Peyer's patch (tissue), 4 donors: ENCODE measurements around the gene CCNC. TPM values are rescaled to one million over a fixed set of nuclear protein-coding genes. Genes with fewer than 3 reads are reported as not detected.
A peak's percentile ranks its signal among the peaks of the same experiment; 100 is the strongest.

Experiments used
- DNase-seq, 3 donors: peaks; one replicate each; pipeline ENCODE4 v3.0.0-alpha.2; 2017 to 2019
- H3K27ac ChIP-seq, 4 donors: fragments of 200-600 bp; sonication (generic); one replicate each; pipeline ENCODE4 v1.5.1; 2016 to 2019
- H3K27me3 ChIP-seq, 2 donors: fragments of 200-600 bp; sonication (generic); one replicate each; pipeline ENCODE4 v1.5.1; 2019
- H3K36me3 ChIP-seq, 3 donors: fragments of 200-600 bp; sonication (generic); one replicate each; pipeline ENCODE4 v1.5.1; 2016 to 2019
- H3K4me1 ChIP-seq, 4 donors: fragments of 200-600 bp; sonication (generic); one replicate each; pipeline ENCODE4 v1.5.1; 2016 to 2019
- H3K4me3 ChIP-seq, 4 donors: fragments of 200-600 bp; sonication (generic); 1 replicate in 3 of 4; 2 replicates in 1 of 4; pipeline ENCODE4 v1.5.1; 2016 to 2019; ENCODE audit warnings: mild to moderate bottlenecking in 1 of 4
- H3K9me3 ChIP-seq, 4 donors: fragments of 200-600 bp; sonication (generic); one replicate each; pipeline ENCODE4 v1.5.1; 2016 to 2019; ENCODE audit warnings: mild to moderate bottlenecking in 1 of 4
- POLR2A ChIP-seq, 2 donors: fragments of 450-650 bp; IDR thresholded peaks; one replicate each; pipeline ENCODE4 v1.5.1; 2017; ENCODE audit warnings: antibody characterized with exemption in 2 of 2, mild to moderate bottlenecking in 2 of 2, moderate library complexity in 2 of 2
- total RNA-seq, 4 donors: library from RNA; depleted of rRNA; stranded (reverse); fragments of >200 nt; gene quantifications; one replicate each; pipeline ENCODE4 v1.1.0, GENCODE V29; 2016
- TF ChIP-seq, protein P1 (sequence below), 6 experiments: fragments of 450-650 bp in 4 of 6; fragments of 200-600 bp in 2 of 6; sonication (generic) in 1 of 6; IDR thresholded peaks; one replicate each; pipeline ENCODE4 v1.5.1; 2017 to 2019; ENCODE audit warnings: antibody characterized with exemption in 6 of 6, mild to moderate bottlenecking in 3 of 6, moderate library complexity in 1 of 6

CCNC gene
- total RNA-seq, 4 donors from 2014 or later, result 35.8 to 45.5 (median 40.9) TPM

DNA sequence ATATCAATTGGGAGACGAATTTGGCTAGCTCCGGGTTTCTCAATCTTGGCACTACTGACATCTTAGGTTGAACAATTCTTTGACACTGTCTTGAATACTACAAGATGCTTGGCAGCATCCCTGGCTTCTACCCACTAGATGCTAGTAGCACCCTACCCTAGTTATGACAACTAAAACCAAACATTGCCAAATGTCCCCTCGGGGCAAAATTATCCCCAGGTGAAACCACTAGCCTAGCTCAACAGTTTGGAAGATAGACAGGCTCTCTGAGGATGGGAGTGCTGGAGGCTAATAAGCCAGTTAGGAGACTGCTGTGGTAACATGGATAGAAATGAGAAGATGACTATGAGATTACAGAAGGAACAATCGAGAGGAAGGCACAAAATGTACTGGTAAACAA, 20.9 kb downstream of the CCNC start:
- Histone ChIP-seq H3K27ac (no peak overlapping the region), H3K4me3 (no peak overlapping the region), H3K27me3 (no peaks in the 10 kb centered on the region), H3K9me3 (no peaks in the 10 kb centered on the region), H3K4me1 (no peaks in the 10 kb centered on the region), H3K36me3 (peaks cover 0 to 60% (median 0%) of the 10 kb centered on the region in 3 donors)
- no peak for TF ChIP-seq POLR2A (IDR thresholded peaks at IDR 0.05)
- TF ChIP-seq, protein P1, sequence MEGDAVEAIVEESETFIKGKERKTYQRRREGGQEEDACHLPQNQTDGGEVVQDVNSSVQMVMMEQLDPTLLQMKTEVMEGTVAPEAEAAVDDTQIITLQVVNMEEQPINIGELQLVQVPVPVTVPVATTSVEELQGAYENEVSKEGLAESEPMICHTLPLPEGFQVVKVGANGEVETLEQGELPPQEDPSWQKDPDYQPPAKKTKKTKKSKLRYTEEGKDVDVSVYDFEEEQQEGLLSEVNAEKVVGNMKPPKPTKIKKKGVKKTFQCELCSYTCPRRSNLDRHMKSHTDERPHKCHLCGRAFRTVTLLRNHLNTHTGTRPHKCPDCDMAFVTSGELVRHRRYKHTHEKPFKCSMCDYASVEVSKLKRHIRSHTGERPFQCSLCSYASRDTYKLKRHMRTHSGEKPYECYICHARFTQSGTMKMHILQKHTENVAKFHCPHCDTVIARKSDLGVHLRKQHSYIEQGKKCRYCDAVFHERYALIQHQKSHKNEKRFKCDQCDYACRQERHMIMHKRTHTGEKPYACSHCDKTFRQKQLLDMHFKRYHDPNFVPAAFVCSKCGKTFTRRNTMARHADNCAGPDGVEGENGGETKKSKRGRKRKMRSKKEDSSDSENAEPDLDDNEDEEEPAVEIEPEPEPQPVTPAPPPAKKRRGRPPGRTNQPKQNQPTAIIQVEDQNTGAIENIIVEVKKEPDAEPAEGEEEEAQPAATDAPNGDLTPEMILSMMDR (IDR thresholded peaks at IDR 0.05), result no peak
- DNase-seq, result no peak

DNA sequence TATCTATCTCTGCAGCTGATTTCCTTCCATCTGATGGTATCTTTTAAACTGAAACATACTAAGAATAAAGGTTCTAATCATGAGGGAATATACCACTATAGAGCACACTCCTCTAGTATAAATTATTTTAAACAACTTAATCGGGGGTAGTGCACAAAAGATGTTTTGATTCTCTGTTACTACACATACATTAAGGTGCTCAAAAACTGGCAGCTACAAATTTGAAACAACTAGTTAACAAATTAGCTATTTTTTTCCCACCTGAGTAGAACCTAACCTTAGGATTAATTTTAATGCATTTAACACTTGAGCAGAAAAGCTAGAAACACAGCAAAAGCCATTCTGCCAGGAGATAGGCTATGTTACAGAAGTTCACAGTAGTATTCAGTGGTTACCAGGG, 23.0 kb downstream of the CCNC start:
- TF ChIP-seq, protein P1 (IDR thresholded peaks at IDR 0.05), result no peak
- no peak for TF ChIP-seq POLR2A (IDR thresholded peaks at IDR 0.05)
- no peak for DNase-seq
- H3K9me3 ChIP-seq, result no peaks in the 10 kb centered on the region
- H3K4me3 ChIP-seq, result no peak overlapping the region
- H3K4me1 ChIP-seq, result no peaks in the 10 kb centered on the region
- peaks cover 0 to 65% (median 0%) of the 10 kb centered on the region in 3 donors for H3K36me3 ChIP-seq
- H3K27me3 ChIP-seq, result no peaks in the 10 kb centered on the region
- no peak overlapping the region for H3K27ac ChIP-seq

DNA sequence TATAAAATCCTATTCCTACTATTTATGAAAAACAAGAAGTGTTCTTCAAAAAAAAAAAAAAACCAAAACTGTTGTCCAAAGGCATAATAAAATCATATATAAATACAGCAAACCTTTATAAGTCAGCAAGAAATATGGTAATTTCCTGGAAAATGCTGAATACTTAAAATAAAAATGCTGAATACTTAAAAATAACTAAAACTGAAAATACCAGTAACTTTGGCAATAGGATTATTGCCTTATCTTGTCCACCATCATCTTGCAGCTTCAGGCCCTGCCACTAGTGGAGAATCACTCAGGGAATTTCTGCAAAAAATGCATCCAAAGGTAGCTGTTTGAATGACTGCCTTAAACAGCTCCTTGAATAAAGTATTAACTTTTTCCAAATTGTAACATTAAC, 24.5 kb downstream of the CCNC start:
- no peaks in the 10 kb centered on the region for H3K27me3 ChIP-seq
- no peak overlapping the region for H3K27ac ChIP-seq
- peaks cover 0 to 61% (median 0%) of the 10 kb centered on the region in 3 donors for H3K36me3 ChIP-seq
- H3K4me3 ChIP-seq, result no peak overlapping the region
- DNase-seq, result no peak
- no peak for TF ChIP-seq POLR2A (IDR thresholded peaks at IDR 0.05)
- TF ChIP-seq, protein P1 (IDR thresholded peaks at IDR 0.05), result no peak
- H3K9me3 ChIP-seq, result no peaks in the 10 kb centered on the region
- H3K4me1 ChIP-seq, result no peaks in the 10 kb centered on the region

DNA sequence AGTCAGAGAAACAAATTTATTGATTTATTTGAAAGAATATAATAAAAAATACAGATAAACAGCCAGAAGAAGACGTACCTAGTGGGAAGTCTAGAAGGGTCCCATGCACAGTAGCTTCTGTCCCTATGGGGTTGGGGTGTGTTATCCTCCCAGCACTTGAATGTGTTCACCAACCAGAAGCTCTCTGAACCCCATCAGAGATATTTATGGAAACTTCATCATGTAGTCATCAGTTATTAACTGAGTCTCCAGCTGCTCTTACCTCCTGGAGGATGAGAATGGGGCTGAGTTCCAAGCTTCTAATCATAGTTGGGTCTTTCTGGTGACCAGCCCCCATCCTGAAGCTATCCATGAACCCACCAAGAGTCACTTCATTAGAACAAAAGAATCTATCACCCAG, 37.8 kb downstream of the CCNC start:
- Histone ChIP-seq H3K4me3 (no peak overlapping the region), H3K36me3 (peaks cover 0 to 57% (median 0%) of the 10 kb centered on the region in 3 donors)
- no peak for DNase-seq

DNA sequence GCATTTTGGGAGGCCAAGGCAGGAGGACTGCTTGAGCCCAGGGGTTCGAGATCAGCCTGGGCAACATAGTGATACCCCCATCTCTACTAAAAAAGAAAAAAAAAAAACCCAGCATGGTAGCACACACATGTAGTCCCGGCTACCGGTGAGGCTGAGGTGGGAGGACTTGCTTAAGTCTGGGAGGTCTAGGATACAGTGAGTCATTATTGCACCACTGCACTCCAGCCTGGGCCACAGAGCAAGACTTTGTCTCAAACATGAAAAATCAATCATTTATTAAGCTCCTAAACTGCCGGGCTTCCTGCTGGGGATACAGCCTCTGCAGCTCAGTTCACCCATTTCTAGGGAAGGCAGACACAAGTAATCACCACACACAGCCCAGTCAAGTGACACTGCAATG, 45.9 kb downstream of the CCNC start:
- no peaks in the 10 kb centered on the region for H3K9me3 ChIP-seq
- H3K36me3 ChIP-seq, result no peaks in the 10 kb centered on the region
- no peak for DNase-seq
- H3K27me3 ChIP-seq, result no peaks in the 10 kb centered on the region
- TF ChIP-seq POLR2A (IDR thresholded peaks at IDR 0.05), result no peak
- TF ChIP-seq, protein P1 (IDR thresholded peaks at IDR 0.05), result no peak
- H3K4me3 ChIP-seq, result no peak overlapping the region
- H3K27ac ChIP-seq, result no peak overlapping the region
- H3K4me1 ChIP-seq, result peaks cover 0 to 4% (median 2%) of the 10 kb centered on the region in 4 donors

More for the DNA sequence above, 37.8 kb downstream of the CCNC start:
- Histone ChIP-seq H3K27me3 (no peaks in the 10 kb centered on the region), H3K9me3 (no peaks in the 10 kb centered on the region), H3K4me1 (no peaks in the 10 kb centered on the region), H3K27ac (no peak overlapping the region)
- TF ChIP-seq, protein P1 (IDR thresholded peaks at IDR 0.05), result no peak
- TF ChIP-seq POLR2A (IDR thresholded peaks at IDR 0.05), result no peak

DNA sequence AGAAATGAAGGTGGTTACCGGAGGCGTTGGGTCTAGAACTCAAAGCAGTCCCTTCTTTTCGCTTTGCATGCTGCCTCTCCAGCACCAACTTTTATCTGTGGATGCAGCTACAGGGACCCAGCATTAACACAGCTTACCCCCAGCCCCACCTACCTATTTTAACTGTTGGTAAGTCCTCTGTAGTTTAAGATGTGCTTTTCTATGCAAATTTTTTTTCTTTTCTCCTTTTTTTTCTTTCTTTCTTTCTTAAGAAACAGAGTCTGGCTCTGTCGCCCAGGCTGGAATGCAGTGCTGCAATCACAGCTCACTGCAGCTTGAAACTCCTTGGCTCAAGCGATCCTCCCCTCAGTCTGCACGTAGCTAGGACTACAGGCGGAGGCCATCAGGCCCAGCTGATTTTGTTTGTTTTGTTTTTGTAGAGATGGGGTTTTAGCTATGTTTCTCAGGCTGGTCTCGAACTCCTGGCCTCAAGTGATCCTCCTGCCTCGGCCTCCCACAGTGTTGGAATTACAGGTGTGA, 46.8 kb downstream of the CCNC start:
- TF ChIP-seq POLR2A (IDR thresholded peaks at IDR 0.05), result no peak
- TF ChIP-seq, protein P1 (IDR thresholded peaks at IDR 0.05), result no peak
- no peak for DNase-seq
- Histone ChIP-seq H3K4me3 (peak overlapping the region; percentile 64 to 90 (median 86)), H3K9me3 (no peaks in the 10 kb centered on the region), H3K36me3 (no peaks in the 10 kb centered on the region), H3K4me1 (peaks cover 0 to 4% (median 2%) of the 10 kb centered on the region in 4 donors), H3K27me3 (no peaks in the 10 kb centered on the region), H3K27ac (peak overlapping the region; percentile 84 to 94 (median 91))
